CD8-positive, alpha-beta memory T cell (primary cell): ENCODE data around the gene FCER1A. TPM values are rescaled to one million over a fixed set of nuclear protein-coding genes. Genes with fewer than 3 reads are reported as not detected.
"Not testable (repeated sequence)": the region's sequence is repeated elsewhere in the genome, so short reads cannot be mapped to it uniquely, and the experiment has no call there.

Source experiments
- CTCF ChIA-PET: fragments of 350-600 bp; sonication (Branson Sonifier 250); formaldehyde crosslinking; loops from one replicate; lab custom pipeline; 2021; ENCODE audit warnings: antibody characterized with exemption; lab: Charles Lee
- POLR2A ChIA-PET: fragments of 350-600 bp; sonication (Branson Sonifier 250); formaldehyde crosslinking; loops from one replicate; lab custom pipeline; 2021; ENCODE audit warnings: antibody characterized with exemption; lab: Charles Lee
- DNase-seq, 5 donors: peaks; one replicate each; pipeline versions ENCODE4 v3.0.0 to v3.0.0-alpha.2; 2020 to 2022; ENCODE audit warnings: mixed read lengths in 1 of 5
- H3K27ac ChIP-seq: one replicate; pipeline ENCODE4 v1.7.0; 2013; ENCODE audit warnings: low read depth, mild to moderate bottlenecking, low read length, moderate library complexity
- H3K27me3 ChIP-seq: 2 replicates; pipeline ENCODE4 v1.7.0; 2013; ENCODE audit warnings: low read length, mild to moderate bottlenecking; ENCODE audit not compliant: insufficient read depth, poor library complexity, severe bottlenecking
- H3K36me3 ChIP-seq: 2 replicates; pipeline ENCODE4 v1.7.0; 2013; ENCODE audit warnings: mild to moderate bottlenecking, low read length, moderate library complexity; ENCODE audit not compliant: insufficient read depth
- H3K4me1 ChIP-seq: 2 replicates; pipeline ENCODE4 v1.7.0; 2013; ENCODE audit warnings: mild to moderate bottlenecking, low read length, moderate library complexity; ENCODE audit not compliant: insufficient read depth
- H3K4me3 ChIP-seq: 2 replicates; pipeline ENCODE4 v1.7.0; 2013; ENCODE audit warnings: mild to moderate bottlenecking, low read length
- H3K9me3 ChIP-seq: 2 replicates; pipeline ENCODE4 v1.7.0; 2013; ENCODE audit warnings: mild to moderate bottlenecking, low read length
- H3K27ac Mint-ChIP-seq, 8 donors: one replicate each; pipeline ENCODE4 v1.8.0; 2020 to 2021; ENCODE audit warnings: mixed read lengths in 8 of 8, mild to moderate bottlenecking in 6 of 8, inconsistent platforms in 3 of 8, moderate library complexity in 3 of 8
- H3K27me3 Mint-ChIP-seq, 2 donors: one replicate each; pipeline ENCODE4 v1.8.0; 2020 to 2021; ENCODE audit warnings: mixed read lengths in 2 of 2, mild to moderate bottlenecking in 1 of 2, moderate library complexity in 1 of 2
- H3K36me3 Mint-ChIP-seq, 3 donors: one replicate each; pipeline ENCODE4 v1.8.0; 2020 to 2021; ENCODE audit warnings: mixed read lengths in 3 of 3, inconsistent platforms in 1 of 3, mild to moderate bottlenecking in 1 of 3
- H3K4me1 Mint-ChIP-seq, 3 donors: one replicate each; pipeline ENCODE4 v1.8.0; 2020 to 2021; ENCODE audit warnings: mixed read lengths in 3 of 3, inconsistent platforms in 1 of 3, mild to moderate bottlenecking in 1 of 3
- H3K4me3 Mint-ChIP-seq, 7 donors: one replicate each; pipeline ENCODE4 v1.8.0; 2020 to 2021; ENCODE audit warnings: mixed read lengths in 7 of 7, mild to moderate bottlenecking in 6 of 7, moderate library complexity in 4 of 7, inconsistent platforms in 2 of 7
- H3K9me3 Mint-ChIP-seq, 5 donors: one replicate each; pipeline ENCODE4 v1.8.0; 2020 to 2022; ENCODE audit warnings: mixed read lengths in 5 of 5, mild to moderate bottlenecking in 3 of 5, moderate library complexity in 2 of 5, inconsistent platforms in 1 of 5
- polyA plus RNA-seq: library from polyadenylated mRNA; unstranded; fragments of 300-500 nt; fragmentation: Illumina TruSeq; gene quantifications from one replicate; pipeline ENCODE4 v1.2.3, GENCODE V29; 2021
- total RNA-seq, 2 experiments: library from RNA; stranded (reverse); gene quantifications; one replicate each; pipeline ENCODE4 v1.2.3, GENCODE V29; 2021

FCER1A gene
- total and polyA plus RNA-seq, 3 experiments from 2014 or later = not detected

DNA sequence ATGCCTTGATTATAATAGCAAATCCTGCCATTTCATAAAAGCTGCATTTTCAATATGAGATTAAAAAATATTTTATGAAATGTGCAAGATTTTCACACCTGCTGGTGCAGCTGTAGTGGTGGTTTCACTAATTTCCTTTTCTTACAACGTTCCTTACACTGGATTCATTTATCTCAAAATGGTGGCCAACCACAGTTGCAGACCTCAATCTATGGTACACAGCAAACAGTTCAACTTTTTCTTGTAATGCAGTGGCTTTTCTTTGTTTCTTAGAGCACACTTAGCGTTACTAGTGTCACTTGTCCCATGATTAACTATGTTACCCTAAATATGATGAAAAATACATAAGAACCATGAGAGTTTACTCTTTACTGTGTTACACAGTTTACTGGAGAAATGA is 32.7 kb downstream of the FCER1A start:
- no peak overlapping the region for H3K4me3 Mint-ChIP-seq
- ChIA-PET CTCF (no interaction called here), POLR2A (no interaction called here)
- no peak for DNase-seq
- H3K4me1 Mint-ChIP-seq = no peaks in the 10 kb centered on the region
- no peak overlapping the region for H3K27ac ChIP-seq
- peaks cover 0 to 3% (median 0%) of the 10 kb centered on the region in 3 donors for H3K36me3 Mint-ChIP-seq
- H3K4me1 ChIP-seq = no peaks in the 10 kb centered on the region
- H3K27me3 ChIP-seq = no peaks in the 10 kb centered on the region
- no peak overlapping the region for H3K4me3 ChIP-seq
- H3K9me3 Mint-ChIP-seq = peaks cover 0 to 13% (median 2%) of the 10 kb centered on the region in 5 donors
- no peaks in the 10 kb centered on the region for H3K36me3 ChIP-seq
- H3K9me3 ChIP-seq = no peaks in the 10 kb centered on the region
- peaks cover 6 to 18% of the 10 kb centered on the region in 2 donors for H3K27me3 Mint-ChIP-seq
- H3K27ac Mint-ChIP-seq = no peak overlapping the region

DNA sequence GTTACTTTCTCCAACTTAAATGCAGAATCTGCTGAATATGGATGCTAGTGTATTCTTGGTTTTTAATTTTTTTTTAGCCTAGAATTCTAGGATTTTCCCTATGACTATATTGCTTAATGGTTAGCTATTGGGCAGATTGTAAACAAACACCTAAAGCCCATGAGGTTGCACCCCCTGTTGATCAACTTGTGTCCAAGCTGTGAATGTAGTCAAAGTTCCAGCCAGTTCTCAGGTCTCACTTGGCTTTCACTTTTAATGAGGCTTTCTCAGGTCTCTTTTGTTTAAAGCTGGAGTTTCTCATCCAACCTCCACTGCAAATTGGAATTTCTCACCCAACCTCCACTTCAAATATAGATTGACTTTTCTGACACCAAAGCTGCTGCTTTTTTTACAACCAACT is 35.9 kb downstream of the FCER1A start:
- Mint-ChIP-seq H3K4me3 (no peak overlapping the region), H3K36me3 (peaks cover 0 to 3% (median 0%) of the 10 kb centered on the region in 3 donors), H3K27me3 (peaks cover 8 to 28% of the 10 kb centered on the region in 2 donors), H3K9me3 (peaks cover 0 to 13% (median 0%) of the 10 kb centered on the region in 5 donors), H3K27ac (no peak overlapping the region), H3K4me1 (no peaks in the 10 kb centered on the region)
- CTCF ChIA-PET = no interaction called here
- no peaks in the 10 kb centered on the region for H3K36me3 ChIP-seq
- POLR2A ChIA-PET = no interaction called here
- H3K9me3 ChIP-seq = no peaks in the 10 kb centered on the region
- DNase-seq = no peak
- no peak overlapping the region for H3K4me3 ChIP-seq
- H3K4me1 ChIP-seq = no peaks in the 10 kb centered on the region
- H3K27ac ChIP-seq = no peak overlapping the region
- H3K27me3 ChIP-seq = no peaks in the 10 kb centered on the region

DNA sequence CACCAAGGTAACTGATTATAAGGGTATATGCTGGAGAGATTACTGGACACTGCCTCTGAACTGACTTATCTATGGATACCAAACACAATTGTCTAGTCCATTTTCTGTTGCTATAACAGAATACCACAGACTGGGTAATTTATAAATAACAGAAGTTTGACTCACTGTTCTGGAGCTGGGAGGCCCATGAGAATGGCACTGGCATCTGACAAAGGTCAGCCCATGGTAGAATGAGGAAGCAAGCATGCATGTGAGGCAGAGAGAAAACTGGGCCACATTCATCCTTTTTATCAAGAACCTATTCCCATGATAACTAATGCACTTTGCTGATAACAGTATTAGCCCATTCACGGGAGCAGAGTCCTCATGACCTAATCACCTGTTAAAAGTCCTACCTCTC is 37.4 kb downstream of the FCER1A start:
- DNase-seq = no peak
- Mint-ChIP-seq H3K4me1 (no peaks in the 10 kb centered on the region), H3K36me3 (no peaks in the 10 kb centered on the region), H3K4me3 (no peak overlapping the region), H3K27me3 (peaks cover 12 to 32% of the 10 kb centered on the region in 2 donors), H3K27ac (no peak overlapping the region), H3K9me3 (peaks cover 0 to 13% (median 0%) of the 10 kb centered on the region in 5 donors)
- CTCF ChIA-PET = no interaction called here
- H3K4me1 ChIP-seq = no peaks in the 10 kb centered on the region
- no peak overlapping the region for H3K4me3 ChIP-seq
- no peaks in the 10 kb centered on the region for H3K27me3 ChIP-seq
- POLR2A ChIA-PET = no interaction called here
- no peak overlapping the region for H3K27ac ChIP-seq
- H3K36me3 ChIP-seq = no peaks in the 10 kb centered on the region
- H3K9me3 ChIP-seq = no peaks in the 10 kb centered on the region

DNA sequence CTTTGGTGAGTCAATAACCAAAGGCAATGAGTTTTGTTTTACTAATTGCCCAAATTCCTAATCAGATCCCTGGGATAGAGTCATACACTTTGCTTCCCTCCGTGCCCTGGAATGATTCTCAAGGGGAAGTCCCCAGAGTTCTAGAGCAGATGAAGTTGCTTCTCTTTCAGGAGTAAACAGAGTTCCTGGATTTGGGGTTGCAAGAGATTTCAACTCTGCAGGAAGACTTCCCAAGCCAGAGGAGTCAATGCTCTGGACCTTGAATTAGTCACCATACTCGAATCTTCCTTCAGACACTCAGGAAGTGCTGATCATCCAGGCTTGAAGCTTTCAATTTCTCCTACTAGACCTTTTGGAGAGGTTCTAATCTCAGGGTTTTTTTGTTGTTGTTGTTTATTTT is 39.6 kb downstream of the FCER1A start:
- Histone ChIP-seq H3K27ac (no peak overlapping the region), H3K36me3 (no peaks in the 10 kb centered on the region), H3K4me1 (no peaks in the 10 kb centered on the region), H3K9me3 (no peaks in the 10 kb centered on the region), H3K4me3 (no peak overlapping the region), H3K27me3 (no peaks in the 10 kb centered on the region)
- Mint-ChIP-seq H3K36me3 (no peaks in the 10 kb centered on the region), H3K4me1 (no peaks in the 10 kb centered on the region), H3K27ac (no peak overlapping the region), H3K9me3 (peaks cover 0 to 11% (median 0%) of the 10 kb centered on the region in 5 donors), H3K4me3 (no peak overlapping the region), H3K27me3 (peaks cover 12 to 29% of the 10 kb centered on the region in 2 donors)
- ChIA-PET CTCF (no interaction called here), POLR2A (no interaction called here)
- DNase-seq = no peak

DNA sequence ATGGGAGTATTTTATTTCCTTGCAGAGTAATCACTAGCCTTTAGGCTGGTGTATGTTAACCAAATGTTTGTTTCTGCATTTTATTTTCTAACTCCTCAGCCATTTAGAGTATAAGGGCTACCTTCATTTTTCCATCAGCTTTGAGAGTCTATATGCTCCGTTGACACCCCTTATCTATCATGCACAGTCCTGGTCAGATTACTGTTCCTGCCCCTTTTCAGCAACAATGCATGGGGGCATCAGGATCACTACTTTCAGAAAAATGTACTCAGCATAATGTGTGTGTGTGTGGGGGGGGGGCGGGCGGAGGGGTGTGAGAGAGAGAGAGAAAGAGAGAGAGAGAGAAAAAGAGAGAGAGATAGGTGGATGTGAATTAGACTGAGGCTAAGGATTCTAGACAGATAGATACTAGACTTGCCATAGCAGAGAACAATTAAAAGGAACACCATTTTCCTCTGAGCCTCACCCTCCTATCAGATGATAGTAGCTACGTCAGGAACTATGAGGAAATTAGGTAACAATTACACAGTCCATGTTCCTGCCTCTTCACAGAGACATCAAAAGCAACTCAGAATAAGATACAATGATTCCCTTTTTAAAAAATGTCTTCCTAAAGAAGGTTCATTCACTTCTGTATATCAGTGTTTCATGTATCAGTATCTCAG is 40.8 kb downstream of the FCER1A start:
- CTCF ChIA-PET = no interaction called here
- DNase-seq = no peak
- H3K4me1 ChIP-seq = no peaks in the 10 kb centered on the region
- H3K27ac ChIP-seq = no peak overlapping the region
- no peaks in the 10 kb centered on the region for H3K36me3 Mint-ChIP-seq
- no peak overlapping the region for H3K4me3 Mint-ChIP-seq
- H3K9me3 ChIP-seq = no peaks in the 10 kb centered on the region
- H3K4me1 Mint-ChIP-seq = no peaks in the 10 kb centered on the region
- H3K27me3 Mint-ChIP-seq = peaks cover 17 to 35% of the 10 kb centered on the region in 2 donors
- H3K4me3 ChIP-seq = no peak overlapping the region
- H3K9me3 Mint-ChIP-seq = peaks cover 0 to 3% (median 2%) of the 10 kb centered on the region in 5 donors
- H3K36me3 ChIP-seq = no peaks in the 10 kb centered on the region
- POLR2A ChIA-PET = no interaction called here
- no peak overlapping the region for H3K27ac Mint-ChIP-seq
- H3K27me3 ChIP-seq = no peaks in the 10 kb centered on the region

DNA sequence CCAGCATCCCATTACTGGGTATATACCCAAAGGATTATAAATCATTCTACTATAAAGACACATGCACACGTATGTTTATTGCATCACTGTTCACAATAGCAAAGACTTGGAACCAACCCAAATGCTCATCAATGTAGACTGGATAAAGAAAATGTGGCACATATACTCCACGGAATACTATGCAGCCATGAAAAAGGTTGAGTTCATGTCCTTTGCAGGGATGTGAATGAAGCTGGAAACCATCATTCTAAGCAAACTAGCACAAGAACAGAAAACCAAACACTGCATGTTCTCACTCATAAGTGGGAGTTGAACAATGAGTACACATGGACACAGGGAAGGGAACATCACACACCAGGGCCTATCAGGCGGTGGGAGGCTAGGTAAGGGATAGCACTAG is 47.2 kb downstream of the FCER1A start:
- H3K36me3 ChIP-seq, H3K4me1 ChIP-seq, H3K27ac ChIP-seq, H3K4me1 Mint-ChIP-seq, H3K4me3 ChIP-seq, CTCF ChIA-PET, POLR2A ChIA-PET, DNase-seq, H3K9me3 ChIP-seq, H3K27ac Mint-ChIP-seq, H3K36me3 Mint-ChIP-seq, H3K4me3 Mint-ChIP-seq, H3K27me3 ChIP-seq: not testable (repeated sequence)
- Mint-ChIP-seq H3K9me3 (peaks cover 3 to 12% (median 6%) of the 10 kb centered on the region in 5 donors), H3K27me3 (peaks cover 11 to 35% of the 10 kb centered on the region in 2 donors)

DNA sequence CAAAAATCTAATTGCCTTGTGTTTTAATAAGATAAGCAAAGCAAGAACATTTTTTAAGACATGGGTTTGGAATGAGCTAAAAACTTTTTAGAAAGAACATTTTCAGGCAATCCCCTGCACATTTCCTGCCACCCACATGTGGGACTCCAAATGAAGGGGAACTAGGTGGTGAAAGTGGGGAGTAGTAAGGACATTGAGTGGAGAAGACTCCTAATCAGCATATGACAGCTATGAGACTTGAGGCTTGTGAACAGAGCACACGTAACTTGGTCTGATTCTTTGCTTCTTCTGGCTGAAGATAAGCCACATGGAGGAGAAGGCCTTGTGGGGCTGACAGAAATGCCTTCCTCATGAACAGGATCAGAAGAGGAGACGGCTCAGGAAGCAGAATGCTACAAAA is 50.3 kb downstream of the FCER1A start:
- no peak overlapping the region for H3K27ac ChIP-seq
- H3K4me1 ChIP-seq = no peaks in the 10 kb centered on the region
- H3K4me3 ChIP-seq = no peak overlapping the region
- no peaks in the 10 kb centered on the region for H3K4me1 Mint-ChIP-seq
- H3K9me3 ChIP-seq = no peaks in the 10 kb centered on the region
- H3K9me3 Mint-ChIP-seq = peaks cover 6 to 12% (median 7%) of the 10 kb centered on the region in 5 donors
- no peak overlapping the region for H3K27ac Mint-ChIP-seq
- H3K27me3 Mint-ChIP-seq = peaks cover 8 to 39% of the 10 kb centered on the region in 2 donors
- no peaks in the 10 kb centered on the region for H3K36me3 ChIP-seq
- peaks cover 0 to 6% (median 0%) of the 10 kb centered on the region in 3 donors for H3K36me3 Mint-ChIP-seq
- no peak for DNase-seq
- no peak overlapping the region for H3K4me3 Mint-ChIP-seq
- ChIA-PET POLR2A (no interaction called here), CTCF (no interaction called here)
- H3K27me3 ChIP-seq = no peaks in the 10 kb centered on the region
